Activated naive CD4-positive, alpha-beta T cell treated with anti-CD3 and anti-CD28 coated beads for 36 hours (primary cell): Measurements from ENCODE around the gene OSBPL3. TPM values are rescaled to one million over a fixed set of nuclear protein-coding genes. Genes with fewer than 3 reads are reported as not detected.

ENCODE experiments used
- CTCF ChIA-PET: fragments of 350-600 bp; sonication (Branson Sonifier 250); formaldehyde crosslinking; loops from one replicate; lab custom pipeline; 2021; ENCODE audit warnings: antibody characterized with exemption; lab: Charles Lee
- DNase-seq: peaks from one replicate; pipeline ENCODE4 v3.0.0-alpha.2; 2020
- H3K27ac Mint-ChIP-seq: one replicate; pipeline ENCODE4 v1.8.0; 2021; ENCODE audit warnings: mild to moderate bottlenecking, mixed read lengths
- H3K27me3 Mint-ChIP-seq: one replicate; pipeline ENCODE4 v1.8.0; 2021; ENCODE audit warnings: low read depth, mixed read lengths
- H3K36me3 Mint-ChIP-seq: one replicate; pipeline ENCODE4 v1.8.0; 2021; ENCODE audit warnings: low read depth, mixed read lengths
- H3K4me1 Mint-ChIP-seq: one replicate; pipeline ENCODE4 v1.8.0; 2021; ENCODE audit warnings: low read depth, mixed read lengths
- H3K4me3 Mint-ChIP-seq: one replicate; pipeline ENCODE4 v1.8.0; 2021; ENCODE audit warnings: mild to moderate bottlenecking, moderate library complexity, mixed read lengths
- H3K9me3 Mint-ChIP-seq: one replicate; pipeline ENCODE4 v1.8.0; 2021; ENCODE audit warnings: mixed read lengths
- intact Hi-C: fragments of 100-400 bp; cut with micrococcal nuclease; formaldehyde crosslinking; loops from one replicate; pipeline ENCODE4 v1.15.1; 2023
- total RNA-seq, 2 experiments: library from RNA; stranded (reverse); gene quantifications; one replicate each; pipeline ENCODE4 v1.2.3, GENCODE V29; 2021

OSBPL3 gene
- total RNA-seq, 2 experiments from 2014 or later = 25.1 to 27.9 TPM

GRCh38 chr7:24948739-24949138 lies 31.2 kb downstream of the OSBPL3 start:
- Mint-ChIP-seq H3K36me3 (peaks cover 2% of the 10 kb centered on the region), H3K27ac (no peak overlapping the region), H3K4me3 (no peak overlapping the region), H3K4me1 (peaks cover 33% of the 10 kb centered on the region), H3K9me3 (no peaks in the 10 kb centered on the region), H3K27me3 (no peaks in the 10 kb centered on the region)
- intact Hi-C loops = no loop called here
- CTCF ChIA-PET = interaction anchor here (1.3 kb wide), 1 partner anchor 128 kb away, joined by 5 read pairs; no protein-coding TSS in a partner anchor
- DNase-seq = no peak

GRCh38 chr7:24946467-24946866 lies 33.5 kb downstream of the OSBPL3 start:
- Mint-ChIP-seq H3K27me3 (no peaks in the 10 kb centered on the region), H3K27ac (no peak overlapping the region), H3K9me3 (no peaks in the 10 kb centered on the region), H3K4me1 (peaks cover 34% of the 10 kb centered on the region), H3K4me3 (no peak overlapping the region), H3K36me3 (peaks cover 2% of the 10 kb centered on the region)
- intact Hi-C loops = no loop called here
- CTCF ChIA-PET = interaction anchor here (0.7 kb wide), 1 partner anchor 134 kb away, joined by 3 read pairs; no protein-coding TSS in a partner anchor
- DNase-seq = no peak

GRCh38 chr7:24945899-24946298 lies 34.1 kb downstream of the OSBPL3 start:
- Mint-ChIP-seq H3K9me3 (no peaks in the 10 kb centered on the region), H3K4me1 (peaks cover 34% of the 10 kb centered on the region), H3K4me3 (no peak overlapping the region), H3K36me3 (peaks cover 2% of the 10 kb centered on the region), H3K27ac (no peak overlapping the region), H3K27me3 (no peaks in the 10 kb centered on the region)
- CTCF ChIA-PET = interaction anchor here (0.6 to 0.7 kb wide), 2 partner anchors 22 to 134 kb away, joined by 3 read pairs; no protein-coding TSS in a partner anchor
- intact Hi-C loops = no loop called here
- no peak for DNase-seq

- Mint-ChIP-seq H3K36me3 (peaks cover 2% of the 10 kb centered on the region), H3K9me3 (no peaks in the 10 kb centered on the region), H3K4me1 (peaks cover 26% of the 10 kb centered on the region), H3K4me3 (no peak overlapping the region), H3K27me3 (no peaks in the 10 kb centered on the region), H3K27ac (no peak overlapping the region)
- intact Hi-C loops = no loop called here
- no peak for DNase-seq
- CTCF ChIA-PET = interaction anchor here (1.4 kb wide), 1 partner anchor 10 kb away, joined by 4 read pairs; no protein-coding TSS in a partner anchor
These were observed 36.7 kb downstream of the OSBPL3 start for GRCh38 chr7:24943096-24943948.

GRCh38 chr7:24942226-24942625 lies 37.8 kb downstream of the OSBPL3 start:
- H3K36me3 Mint-ChIP-seq = peaks cover 8% of the 10 kb centered on the region
- H3K4me1 Mint-ChIP-seq = peaks cover 22% of the 10 kb centered on the region
- DNase-seq = no peak
- H3K27me3 Mint-ChIP-seq = no peaks in the 10 kb centered on the region
- no peaks in the 10 kb centered on the region for H3K9me3 Mint-ChIP-seq
- intact Hi-C loops = no loop called here
- no peak overlapping the region for H3K27ac Mint-ChIP-seq
- CTCF ChIA-PET = interaction anchor here (1.1 to 1.4 kb wide), 2 partner anchors 11 to 152 kb away, joined by 3 to 4 read pairs; no protein-coding TSS in a partner anchor
- no peak overlapping the region for H3K4me3 Mint-ChIP-seq

GRCh38 chr7:24939416-24939815 lies 40.6 kb downstream of the OSBPL3 start:
- Mint-ChIP-seq H3K36me3 (peaks cover 14% of the 10 kb centered on the region), H3K9me3 (peaks cover 6% of the 10 kb centered on the region), H3K27ac (no peak overlapping the region), H3K4me1 (peaks cover 37% of the 10 kb centered on the region), H3K4me3 (no peak overlapping the region), H3K27me3 (no peaks in the 10 kb centered on the region)
- DNase-seq = no peak
- intact Hi-C loops = no loop called here
- CTCF ChIA-PET = interaction anchor here (0.5 kb wide), 1 partner anchor 287 kb away, joined by 4 read pairs; no protein-coding TSS in a partner anchor

GRCh38 chr7:24936121-24936824 lies 43.7 kb downstream of the OSBPL3 start:
- Mint-ChIP-seq H3K4me3 (no peak overlapping the region), H3K36me3 (peaks cover 16% of the 10 kb centered on the region), H3K27me3 (no peaks in the 10 kb centered on the region), H3K27ac (no peak overlapping the region), H3K9me3 (peaks cover 6% of the 10 kb centered on the region), H3K4me1 (peaks cover 38% of the 10 kb centered on the region)
- no peak for DNase-seq
- intact Hi-C loops = no loop called here
- CTCF ChIA-PET = interaction anchor here (0.6 kb wide), 1 partner anchor 134 kb away, joined by 4 read pairs; no protein-coding TSS in a partner anchor

- Mint-ChIP-seq H3K4me1 (peaks cover 31% of the 10 kb centered on the region), H3K4me3 (no peak overlapping the region), H3K27me3 (no peaks in the 10 kb centered on the region), H3K9me3 (peaks cover 6% of the 10 kb centered on the region), H3K36me3 (peaks cover 22% of the 10 kb centered on the region), H3K27ac (no peak overlapping the region)
- no peak for DNase-seq
- intact Hi-C loops = no loop called here
- CTCF ChIA-PET = interaction anchor here (0.6 to 1.6 kb wide), 2 partner anchors 49 to 160 kb away, joined by 3 read pairs; no protein-coding TSS in a partner anchor
These were observed 46.7 kb downstream of the OSBPL3 start for GRCh38 chr7:24933298-24933697.

GRCh38 chr7:24932815-24933214 lies 47.2 kb downstream of the OSBPL3 start:
- peaks cover 20% of the 10 kb centered on the region for H3K36me3 Mint-ChIP-seq
- H3K27ac Mint-ChIP-seq = no peak overlapping the region
- DNase-seq = no peak
- H3K4me1 Mint-ChIP-seq = peaks cover 31% of the 10 kb centered on the region
- peaks cover 6% of the 10 kb centered on the region for H3K9me3 Mint-ChIP-seq
- H3K4me3 Mint-ChIP-seq = no peak overlapping the region
- no peaks in the 10 kb centered on the region for H3K27me3 Mint-ChIP-seq
- CTCF ChIA-PET = interaction anchor here (0.6 to 1.6 kb wide), 2 partner anchors 50 to 160 kb away, joined by 3 read pairs; no protein-coding TSS in a partner anchor
- intact Hi-C loops = no loop called here

GRCh38 chr7:24932389-24932788 lies 47.6 kb downstream of the OSBPL3 start:
- intact Hi-C loops = no loop called here
- H3K27me3 Mint-ChIP-seq = no peaks in the 10 kb centered on the region
- CTCF ChIA-PET = interaction anchor here (1.6 kb wide), 1 partner anchor 161 kb away, joined by 3 read pairs; no protein-coding TSS in a partner anchor
- H3K27ac Mint-ChIP-seq = no peak overlapping the region
- peaks cover 16% of the 10 kb centered on the region for H3K36me3 Mint-ChIP-seq
- peaks cover 6% of the 10 kb centered on the region for H3K9me3 Mint-ChIP-seq
- no peak for DNase-seq
- no peak overlapping the region for H3K4me3 Mint-ChIP-seq
- H3K4me1 Mint-ChIP-seq = peaks cover 31% of the 10 kb centered on the region

GRCh38 chr7:24931844-24932243 lies 48.1 kb downstream of the OSBPL3 start:
- peaks cover 14% of the 10 kb centered on the region for H3K36me3 Mint-ChIP-seq
- peaks cover 30% of the 10 kb centered on the region for H3K4me1 Mint-ChIP-seq
- H3K4me3 Mint-ChIP-seq = no peak overlapping the region
- intact Hi-C loops = no loop called here
- no peak for DNase-seq
- H3K27me3 Mint-ChIP-seq = no peaks in the 10 kb centered on the region
- no peak overlapping the region for H3K27ac Mint-ChIP-seq
- H3K9me3 Mint-ChIP-seq = peaks cover 4% of the 10 kb centered on the region
- CTCF ChIA-PET = interaction anchor here (0.7 to 1.6 kb wide), 2 partner anchors 103 to 161 kb away, joined by 3 read pairs; no protein-coding TSS in a partner anchor

GRCh38 chr7:24930856-24931255 lies 49.1 kb downstream of the OSBPL3 start:
- Mint-ChIP-seq H3K27ac (no peak overlapping the region), H3K36me3 (peaks cover 10% of the 10 kb centered on the region), H3K4me3 (no peak overlapping the region), H3K4me1 (peaks cover 20% of the 10 kb centered on the region), H3K27me3 (no peaks in the 10 kb centered on the region), H3K9me3 (no peaks in the 10 kb centered on the region)
- DNase-seq = no peak
- intact Hi-C loops = no loop called here
- CTCF ChIA-PET = interaction anchor here (0.7 kb wide), 1 partner anchor 102 kb away, joined by 3 read pairs; no protein-coding TSS in a partner anchor
